Fibroblast of skin of right biceps (primary cell): Measurements from ENCODE around the gene LAMB1.
"Not testable (repeated sequence)": the region's sequence is repeated elsewhere in the genome, so short reads cannot be mapped to it uniquely, and the experiment has no call there.

ENCODE experiments used
- DNase-seq: peaks from one replicate; pipeline ENCODE4 v3.0.0-alpha.2; 2013

The LAMB1 gene

DNA sequence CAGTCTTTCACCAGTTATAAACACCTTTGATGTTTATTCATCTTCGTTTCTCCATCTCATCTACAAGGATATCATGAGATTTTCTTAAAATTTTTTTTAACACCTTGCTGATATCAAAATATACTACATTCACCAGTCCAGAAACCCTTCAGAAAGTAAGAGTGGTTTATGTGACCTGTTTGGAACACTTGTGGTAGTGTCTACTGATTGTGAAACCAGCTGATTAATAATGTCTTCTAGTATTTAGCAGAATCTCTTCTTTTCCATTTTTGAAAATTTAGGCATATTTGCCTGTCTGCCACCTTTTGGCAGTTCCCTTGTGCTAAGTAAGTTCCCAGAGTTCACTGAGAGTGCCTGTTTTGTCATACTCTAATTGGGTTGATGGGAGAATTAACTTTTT is 93.5 kb downstream of the LAMB1 start:
- DNase-seq: no peak

DNA sequence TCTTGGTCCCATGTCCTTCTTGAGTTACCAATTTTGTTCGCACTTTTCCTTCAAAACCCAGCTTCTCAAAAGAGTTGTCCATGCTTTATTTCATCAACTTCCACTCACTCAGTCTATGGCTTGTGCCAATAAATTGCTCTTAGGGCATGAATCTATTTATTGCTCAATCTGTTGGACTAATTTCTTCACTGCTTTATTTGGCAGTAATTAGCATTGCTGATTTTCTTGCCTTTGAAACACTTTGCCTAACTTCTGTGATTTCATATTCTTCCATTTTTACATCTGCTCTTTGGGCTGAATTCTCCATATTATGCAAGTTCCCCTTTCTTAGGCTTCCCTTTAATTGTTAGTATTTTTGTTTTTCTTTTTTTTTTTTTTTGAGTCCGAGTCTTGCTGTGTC is 95.2 kb downstream of the LAMB1 start:
- no peak for DNase-seq

DNA sequence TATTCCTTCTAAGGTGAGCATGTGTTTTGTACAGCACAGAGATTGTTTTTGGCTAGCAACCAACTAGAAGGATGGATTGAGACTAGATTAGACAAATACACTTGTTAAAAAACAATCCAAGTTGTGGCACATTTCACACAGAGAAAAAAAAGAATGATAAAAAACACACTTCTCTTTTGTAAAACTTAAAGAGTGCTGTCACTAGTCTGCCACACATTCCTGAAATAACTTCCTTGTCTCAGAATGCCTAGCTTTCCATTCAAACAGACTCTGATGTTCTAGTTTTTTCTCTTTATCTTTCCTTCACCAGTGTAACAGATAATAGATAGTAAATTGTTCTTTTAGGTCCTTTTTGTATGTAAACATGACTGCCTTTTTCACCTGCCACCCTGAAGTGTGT is 100.6 kb downstream of the LAMB1 start:
- DNase-seq: no peak

DNA sequence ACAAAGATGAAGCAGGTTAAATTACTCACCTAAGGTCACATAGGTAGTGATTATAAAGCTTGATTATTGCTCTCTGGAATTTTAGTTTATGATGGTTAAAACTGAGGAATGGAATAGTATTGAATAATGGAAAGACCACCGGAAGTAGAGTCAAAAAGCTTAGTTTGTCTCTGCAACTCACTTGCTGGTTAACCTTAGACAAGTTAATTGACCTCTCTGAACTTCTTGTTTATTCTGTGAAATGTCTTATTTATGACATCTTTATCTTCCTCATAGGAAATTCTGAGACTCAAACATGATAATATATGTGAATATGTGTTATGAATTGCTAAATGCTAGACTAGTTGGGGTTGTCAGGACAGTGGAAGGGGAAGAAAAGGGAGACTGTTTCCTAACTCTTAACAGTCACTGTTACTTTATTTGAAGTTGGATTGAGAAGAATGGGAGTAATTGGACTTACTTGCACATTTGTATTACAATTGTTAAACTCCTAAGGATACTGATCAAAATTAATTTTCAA is 102.4 kb downstream of the LAMB1 start:
- no peak for DNase-seq

DNA sequence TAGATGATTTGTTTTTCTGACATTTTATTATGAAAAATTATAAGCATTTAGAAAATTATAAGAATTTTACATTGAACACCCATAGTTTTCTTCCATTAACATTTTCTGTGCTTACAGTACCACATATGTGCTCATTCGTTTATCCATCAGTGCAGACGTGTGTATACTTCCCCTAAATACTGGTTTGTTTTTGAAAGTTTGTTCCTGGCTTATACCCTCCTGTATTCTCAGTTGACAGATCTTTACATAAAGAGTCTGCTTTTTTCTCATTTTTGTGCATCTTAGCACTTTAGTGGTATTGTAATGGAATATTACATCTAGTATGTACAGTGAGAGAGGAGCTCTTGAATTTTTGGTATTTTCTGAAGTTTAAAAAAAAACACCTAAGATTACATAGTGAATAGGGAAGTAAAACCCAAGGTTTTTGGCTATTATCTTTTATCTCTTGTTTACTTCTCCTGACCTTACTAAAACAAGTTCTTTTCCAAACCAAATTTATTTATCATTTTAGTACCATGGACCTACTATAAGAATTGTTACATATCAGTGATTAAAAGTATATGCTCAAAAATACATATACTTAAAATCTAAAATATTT is 103.9 kb downstream of the LAMB1 start:
- no peak for DNase-seq

DNA sequence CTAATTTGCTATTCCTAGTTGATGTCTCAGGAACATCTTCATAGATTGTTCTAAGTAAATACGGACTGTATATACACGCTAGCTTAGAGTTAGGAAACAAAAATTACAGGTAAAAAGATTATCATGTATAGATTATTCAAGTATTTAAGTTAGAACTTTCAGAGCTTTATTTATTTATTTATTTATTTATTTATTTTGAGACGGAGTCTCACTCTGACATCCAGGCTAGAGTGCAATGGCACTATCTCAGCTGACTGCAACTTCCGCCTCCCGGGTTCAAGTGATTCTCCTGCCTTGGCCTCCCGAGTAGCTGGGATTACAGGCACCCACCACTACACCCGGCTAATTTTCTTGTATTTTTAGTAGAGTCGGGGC is 110.6 kb downstream of the LAMB1 start:
- not testable (repeated sequence) for DNase-seq

DNA sequence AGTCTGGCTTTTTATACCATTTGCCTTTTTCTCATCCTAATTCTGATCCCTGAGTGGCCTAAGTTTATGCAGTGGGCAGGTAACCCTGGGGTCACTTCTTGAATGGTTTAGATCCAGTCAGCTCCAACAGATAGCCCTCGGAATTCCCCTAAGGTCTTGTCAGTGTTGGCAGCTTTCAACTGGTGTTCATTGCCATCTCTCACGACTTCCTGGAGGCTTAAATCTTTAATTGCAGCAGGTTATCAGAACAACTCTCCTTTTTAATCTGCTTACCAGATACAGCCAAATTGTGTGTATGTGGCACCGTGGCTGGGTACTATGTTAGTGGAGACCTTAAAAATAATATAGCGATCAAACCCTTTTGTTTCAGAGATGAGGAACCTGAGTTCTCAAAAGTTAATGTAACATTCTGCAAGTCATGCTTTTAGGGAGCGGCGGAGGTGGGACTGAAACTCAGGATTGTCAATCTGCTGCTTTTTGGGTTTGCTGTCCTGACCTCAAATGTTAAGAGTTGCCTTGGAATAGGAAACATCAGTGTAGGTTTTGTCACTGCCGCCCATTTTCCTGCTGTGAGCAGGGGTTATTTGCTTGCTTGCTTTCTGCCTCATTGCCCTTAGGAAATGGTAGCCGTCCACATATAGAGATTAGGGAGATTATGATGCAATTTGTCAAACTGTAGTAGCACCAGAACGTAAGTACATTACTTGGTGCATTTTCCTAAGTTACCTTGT is 111.2 kb downstream of the LAMB1 start:
- no peak for DNase-seq

DNA sequence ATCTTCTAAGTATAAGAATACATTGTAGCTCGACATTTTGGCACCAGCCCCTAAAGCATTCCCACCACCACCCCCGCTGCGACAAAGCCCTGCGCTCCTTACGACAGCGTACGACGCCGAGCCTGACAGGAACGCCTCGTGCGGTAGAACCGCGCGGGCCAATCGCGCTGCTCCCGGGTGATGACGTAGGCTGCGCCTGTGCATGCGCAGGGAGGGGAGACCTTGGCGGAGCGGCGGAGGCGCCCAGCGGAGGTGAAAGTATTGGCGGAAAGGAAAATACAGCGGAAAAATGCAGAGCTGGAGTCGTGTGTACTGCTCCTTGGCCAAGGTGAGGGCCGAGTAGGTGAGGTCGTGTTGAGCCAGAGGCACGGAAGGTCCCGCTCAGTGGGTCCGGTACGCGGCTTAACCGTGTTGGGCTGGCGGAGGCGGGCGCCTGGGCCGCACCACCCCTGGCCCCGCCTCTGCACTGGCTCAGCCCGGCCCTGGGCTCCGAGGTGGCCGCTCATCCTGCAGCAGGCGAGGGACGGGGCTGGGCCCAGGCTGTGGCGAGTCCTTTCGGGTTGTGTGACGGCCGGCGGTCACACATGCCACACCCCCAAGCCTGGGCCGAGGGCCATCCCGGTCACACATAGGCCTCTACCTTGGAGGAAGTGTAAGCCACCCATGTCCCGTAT is 111.9 kb downstream of the LAMB1 start, which contains the start of gene DLD:
DLD (plus strand) TSS at position 222 of the 674 bp plus-strand sequence; CDS start at position 290, 68 bp downstream.
- peak; percentile 91 for DNase-seq

DNA sequence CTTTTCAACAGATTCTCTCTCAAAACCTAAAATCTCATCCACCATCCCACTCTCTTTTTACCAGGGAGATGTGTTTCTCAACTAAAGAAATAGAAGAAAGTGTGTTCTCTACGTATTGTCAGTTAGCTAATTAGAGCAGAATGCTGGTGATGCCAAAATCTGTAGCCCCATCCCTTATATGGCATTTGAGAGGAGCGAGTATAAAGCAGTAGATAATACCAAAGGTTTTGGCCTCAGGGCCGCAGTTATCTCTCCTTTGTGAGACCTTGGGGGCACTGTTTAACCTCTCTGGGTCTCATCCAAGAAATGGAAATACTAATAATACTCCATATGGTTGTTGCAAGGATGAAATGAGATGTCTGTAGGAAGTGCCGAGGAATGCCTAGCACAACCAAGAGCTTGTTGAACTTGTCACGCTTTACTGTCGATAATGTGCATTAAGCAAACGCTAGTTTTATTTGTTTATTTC is 112.4 kb downstream of the LAMB1 start:
- no peak for DNase-seq

DNA sequence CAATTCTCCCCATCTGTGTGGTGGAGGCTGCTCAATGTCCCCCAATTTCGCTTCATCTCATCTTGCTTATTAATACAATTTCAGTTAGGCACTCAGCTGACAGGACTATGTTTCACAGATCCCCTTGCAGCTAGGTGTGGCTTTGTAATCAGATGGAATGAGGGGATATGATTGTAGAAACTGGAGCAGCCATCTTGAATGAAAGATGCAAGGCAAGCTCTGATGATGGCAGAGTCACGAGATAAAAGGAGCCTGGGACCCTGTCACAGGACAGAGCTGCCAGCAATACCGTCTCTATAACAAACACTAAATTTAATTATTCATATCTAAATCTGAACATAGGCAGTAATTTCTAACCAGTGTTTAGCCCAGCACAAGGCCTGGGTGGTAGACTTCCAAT is 113.0 kb downstream of the LAMB1 start:
- DNase-seq: no peak

DNA sequence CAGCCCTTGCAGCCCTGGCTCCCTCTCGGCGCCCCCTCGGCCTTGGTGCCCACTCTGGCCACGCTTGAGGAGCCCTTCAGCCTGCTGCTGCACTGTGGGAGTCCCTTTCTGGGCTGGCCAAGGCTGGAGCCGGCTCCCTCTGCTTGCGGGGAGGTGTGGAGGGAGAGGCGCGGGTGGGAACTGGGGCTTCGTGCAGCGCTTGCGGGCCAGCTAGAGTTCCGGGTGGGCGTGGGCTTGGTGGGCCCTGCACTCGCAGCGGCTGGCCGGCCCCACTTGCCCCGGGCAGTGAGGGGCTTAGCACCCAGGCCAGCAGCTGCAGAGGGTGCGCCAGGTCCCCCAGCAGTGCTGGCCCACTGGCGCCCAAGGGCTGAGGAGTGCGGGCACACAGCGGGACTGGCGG is 115.1 kb downstream of the LAMB1 start:
- DNase-seq: not testable (repeated sequence)

DNA sequence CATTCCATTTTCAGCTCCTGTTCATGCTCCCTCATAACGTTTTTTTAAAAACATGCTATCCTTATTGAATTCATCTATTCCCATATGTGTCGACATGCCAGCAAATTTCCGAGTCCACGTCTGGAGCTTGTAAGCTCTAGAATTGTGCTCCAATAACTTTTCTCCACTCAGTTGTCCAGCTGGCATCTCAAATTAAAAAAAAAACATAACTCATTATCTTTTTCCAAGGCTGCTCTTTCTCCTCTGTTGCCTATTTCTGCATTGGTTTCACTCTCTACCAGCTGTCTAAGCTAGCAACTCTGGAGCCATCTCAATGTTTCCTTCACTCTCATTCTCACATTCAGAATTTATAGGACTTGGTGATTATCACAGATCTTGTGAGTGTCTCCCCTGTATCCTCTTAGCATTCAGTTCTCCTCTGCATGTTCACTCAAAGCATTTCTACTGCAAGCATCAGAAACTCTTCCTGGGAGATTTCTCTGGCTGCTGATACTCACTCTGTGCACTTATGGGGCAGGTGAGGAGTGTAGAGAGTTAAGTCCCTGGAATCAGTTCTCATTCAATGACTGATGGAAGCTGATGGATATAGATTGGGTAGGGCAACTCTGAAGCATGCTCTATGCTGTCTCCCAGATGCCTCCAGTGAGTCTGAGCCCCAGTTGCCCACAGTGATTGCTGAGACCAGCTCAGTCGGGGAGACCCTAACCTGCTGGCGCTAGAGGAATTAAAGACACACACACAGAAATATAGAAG is 118.7 kb downstream of the LAMB1 start:
- DNase-seq: no peak

DNA sequence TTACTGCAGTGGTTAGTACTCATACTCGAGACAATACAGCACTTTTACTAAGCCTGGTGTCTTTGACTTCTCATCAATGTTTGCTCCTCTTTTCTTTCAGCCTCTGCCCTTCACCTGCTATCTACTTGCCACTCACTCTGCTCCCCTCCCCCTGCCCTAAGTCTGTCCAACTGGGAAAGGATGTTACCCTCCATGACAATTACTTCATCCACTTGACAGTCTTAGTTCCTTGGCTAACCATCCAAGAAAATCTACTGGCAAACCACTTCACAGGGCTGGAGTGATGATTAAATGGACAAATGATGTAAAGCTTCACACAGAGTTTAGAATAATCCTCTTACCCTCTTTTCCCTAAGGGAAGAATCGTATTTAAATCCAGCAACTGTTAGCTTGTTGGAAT is 120.2 kb downstream of the LAMB1 start:
- no peak for DNase-seq

DNA sequence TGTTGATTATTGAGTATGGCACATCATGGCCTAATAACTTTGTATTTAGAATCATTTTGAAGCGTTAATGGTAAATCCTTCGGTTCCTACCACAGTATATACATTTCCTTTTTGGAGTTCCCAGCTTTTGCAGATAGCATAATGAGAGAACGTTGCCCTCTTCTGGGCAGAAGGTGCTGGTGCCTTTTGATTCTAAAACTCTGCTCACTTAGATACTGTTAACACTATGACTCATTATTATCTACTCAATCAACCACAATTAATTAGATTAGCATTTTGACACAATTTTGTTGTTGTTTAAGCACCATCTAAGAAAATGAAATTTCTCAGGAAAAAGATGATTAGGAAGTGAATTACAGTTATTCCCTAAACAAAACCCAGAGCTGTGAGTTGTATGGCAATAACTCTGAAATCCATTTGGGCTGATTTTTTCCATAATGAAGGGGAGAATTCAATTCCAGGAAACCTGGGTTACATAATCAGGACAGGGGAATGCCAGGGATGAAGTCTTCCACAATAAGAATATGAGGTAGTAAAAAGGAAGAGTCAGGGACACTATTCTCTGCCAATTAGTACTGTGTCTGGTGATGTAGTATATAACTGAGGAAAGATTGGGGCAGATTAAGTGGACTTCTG is 123.4 kb downstream of the LAMB1 start:
- DNase-seq: peak; percentile 54

DNA sequence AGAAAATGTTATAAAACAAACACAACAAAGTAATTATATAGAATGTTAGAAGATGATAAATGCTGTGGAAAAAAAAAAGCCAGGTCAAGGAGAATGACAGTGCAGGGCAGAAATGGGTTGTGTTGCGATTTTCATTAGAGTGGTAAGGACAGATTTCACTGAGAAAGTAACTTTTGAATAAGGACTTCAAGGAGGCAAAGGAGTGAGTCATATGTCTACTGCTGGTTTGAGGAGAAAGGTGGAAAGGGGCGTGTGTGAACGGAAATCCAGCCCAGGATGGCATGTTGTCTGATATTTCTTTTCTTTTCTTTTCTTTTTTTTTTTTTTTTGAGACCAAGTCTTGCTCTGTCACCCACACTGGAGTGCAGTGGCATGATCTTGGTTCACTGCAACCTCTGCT is 124.3 kb downstream of the LAMB1 start:
- DNase-seq: no peak

DNA sequence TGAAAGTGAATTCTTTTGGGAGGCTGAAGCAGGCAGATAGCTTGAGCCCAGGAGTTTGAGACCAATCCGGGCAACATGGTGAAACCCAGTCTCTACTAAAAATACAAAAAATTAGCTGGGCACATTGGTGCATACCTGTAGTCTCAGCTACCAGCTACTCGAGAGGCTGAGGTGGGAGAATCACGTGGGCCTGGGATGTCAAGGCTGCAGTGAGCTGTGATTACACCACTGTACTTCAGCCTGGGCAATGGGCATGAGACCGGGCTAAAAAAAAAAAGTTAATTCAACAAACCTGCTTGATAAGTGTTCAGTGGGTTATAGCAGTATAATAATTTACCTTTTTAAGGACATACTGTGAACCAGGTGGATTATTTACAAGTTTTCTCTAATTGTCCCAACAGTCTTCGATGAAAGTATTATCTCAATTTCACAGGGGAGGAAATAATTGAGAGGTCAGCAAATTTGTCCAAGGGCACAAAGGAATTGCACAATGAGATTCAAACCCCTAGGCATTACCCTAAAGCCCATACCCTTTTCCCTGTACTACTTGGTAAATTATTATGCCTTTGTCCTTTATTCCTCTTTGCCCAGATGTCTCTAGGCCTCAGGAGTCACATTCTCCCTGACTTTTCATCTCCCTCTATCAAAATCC is 125.1 kb downstream of the LAMB1 start:
- DNase-seq: no peak

DNA sequence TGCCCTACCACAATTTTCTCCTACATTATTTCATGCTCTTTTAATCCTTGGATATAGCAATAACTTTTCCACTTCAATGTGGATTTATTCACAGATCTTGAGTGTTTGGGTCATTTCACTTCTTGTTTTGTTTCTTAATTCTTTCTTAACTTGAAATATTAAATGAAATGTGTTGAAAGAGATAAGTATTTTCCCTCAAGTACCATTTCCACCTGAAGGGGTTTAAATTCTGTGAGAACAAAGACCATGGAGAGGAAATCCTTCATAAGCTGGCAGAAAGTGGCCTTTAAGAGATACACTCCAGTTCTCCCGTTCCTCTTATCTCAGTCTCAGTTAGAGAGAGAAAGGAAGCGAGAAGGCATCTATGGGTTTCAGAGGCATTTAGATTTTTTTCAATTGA is 126.0 kb downstream of the LAMB1 start:
- DNase-seq: no peak

DNA sequence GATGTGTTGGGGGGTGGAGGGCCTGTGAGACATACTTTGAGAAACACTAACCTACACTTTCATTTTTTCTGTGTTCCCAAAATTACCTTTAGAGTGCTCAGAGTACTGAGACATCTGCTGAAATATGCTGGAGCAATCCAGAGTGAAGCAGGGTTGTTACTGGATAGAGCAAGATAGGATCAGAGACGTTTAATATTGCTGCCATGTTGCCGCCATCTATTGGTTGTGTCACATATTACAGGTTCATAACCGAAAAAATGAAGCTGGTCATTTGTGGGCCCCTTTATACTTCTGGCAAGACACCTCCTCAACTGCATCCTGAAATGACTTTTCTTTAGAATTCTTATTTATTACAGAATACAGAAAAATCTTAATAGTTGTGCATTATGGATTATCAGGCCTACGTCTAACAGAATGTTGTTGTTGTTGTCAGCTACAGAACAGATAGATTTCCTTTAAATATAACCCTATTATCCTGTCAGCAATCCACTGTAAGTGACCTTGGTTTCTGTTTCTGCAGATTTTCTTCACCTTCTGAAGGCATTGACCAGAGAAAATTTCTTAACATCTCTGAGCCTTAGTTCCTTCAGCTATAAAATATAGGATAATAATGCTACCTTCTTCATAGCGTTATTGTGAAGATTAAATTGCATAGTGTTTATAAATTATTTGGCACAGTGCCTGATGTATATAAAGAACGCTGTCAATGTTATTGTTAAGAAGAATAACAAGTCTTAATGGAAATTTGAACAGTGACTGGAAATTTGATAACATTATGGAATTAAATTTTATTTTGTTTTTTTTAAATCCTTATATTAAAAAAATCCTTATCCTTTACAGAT is 128.1 kb downstream of the LAMB1 start:
- peak; percentile 57 for DNase-seq

DNA sequence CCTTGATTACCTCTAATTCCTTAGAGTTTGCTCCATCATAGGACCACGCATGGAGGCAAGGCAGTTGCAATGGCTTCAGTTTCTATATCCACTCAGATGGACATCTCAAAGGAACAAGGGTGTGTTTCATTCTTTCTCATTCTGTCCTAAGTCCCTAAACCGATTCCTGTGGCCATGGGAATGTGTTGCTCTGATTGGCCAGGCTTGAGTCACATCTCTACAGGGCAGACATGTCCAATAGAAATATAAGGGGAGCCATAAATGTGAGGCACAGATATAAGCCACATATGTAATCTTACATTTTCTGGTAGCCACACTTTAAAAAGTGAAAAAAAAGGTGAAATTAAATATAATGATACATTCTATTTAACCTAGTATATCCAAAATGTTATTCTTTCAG is 128.8 kb downstream of the LAMB1 start:
- no peak for DNase-seq
